Testis (tissue), 3 donors: ENCODE results near the gene LLGL2. TPM values are rescaled to one million over a fixed set of nuclear protein-coding genes. Genes with fewer than 3 reads are reported as not detected.

ENCODE experiments used
- DNase-seq: peaks from one replicate; pipeline ENCODE4 v3.0.0-alpha.2; 2019
- H3K27ac ChIP-seq, 2 donors: fragments of 200-600 bp; sonication (generic); one replicate each; pipeline ENCODE4 v1.5.1; 2019
- H3K27me3 ChIP-seq: fragments of 200-600 bp; sonication (generic); one replicate; pipeline ENCODE4 v1.5.1; 2019
- H3K36me3 ChIP-seq: fragments of 200-600 bp; sonication (generic); one replicate; pipeline ENCODE4 v1.5.1; 2017; ENCODE audit warnings: low read depth; ENCODE audit errors: missing control alignments
- H3K4me1 ChIP-seq: fragments of 200-600 bp; sonication (generic); one replicate; pipeline ENCODE4 v1.5.1; 2019
- H3K4me3 ChIP-seq, 2 donors: fragments of 200-600 bp; sonication (generic); one replicate each; pipeline ENCODE4 v1.5.1; 2017 to 2019
- H3K9me3 ChIP-seq: fragments of 200-600 bp; sonication (generic); one replicate; pipeline ENCODE4 v1.5.1; 2017
- CTCF ChIP-seq, 3 experiments: fragments of 450-650 bp in 2 of 3; fragments of 200-600 bp in 1 of 3; sonication (generic) in 1 of 3; IDR thresholded peaks; one replicate each; pipeline ENCODE4 v1.5.1; 2016 to 2019; ENCODE audit warnings: antibody characterized with exemption in 3 of 3, mild to moderate bottlenecking in 2 of 3, moderate library complexity in 1 of 3
- POLR2A ChIP-seq: fragments of 450-650 bp; IDR thresholded peaks from one replicate; pipeline ENCODE4 v1.6.1; 2017; ENCODE audit warnings: antibody characterized with exemption, mild to moderate bottlenecking, moderate library complexity
- WGBS, 2 donors: methylation state at CpG; one replicate each; pipeline ENCODE4 v1.1.5; 2018; 5-methylcytosine and 5-hydroxymethylcytosine counted together
- intact Hi-C: fragments of 100-400 bp; cut with DNase I; formaldehyde crosslinking; loops from one replicate; pipeline ENCODE4 v1.15.1; 2023; ENCODE audit warnings: low total_unique reads
- polyA plus RNA-seq: library from polyadenylated mRNA; stranded (reverse); fragments of 350-450 nt; fragmentation: Illumina TruSeq; extraction: RNeasy Lipid Tissue Mini Kit (QIAGEN cat#74804); gene quantifications from one replicate; pipeline ENCODE4 v1.2.3, GENCODE V29; 2014; ENCODE audit warnings: low read depth, low replicate concordance; ENCODE audit not compliant: insufficient read depth
- total RNA-seq, 2 donors: library from RNA; depleted of rRNA; stranded (reverse); fragments of >200 nt; gene quantifications; one replicate each; pipeline ENCODE4 v1.2.3, GENCODE V29; 2016

The LLGL2 gene
- total and polyA plus RNA-seq, 3 donors from 2014 or later, result 20.6 to 34.3 (median 22.9) TPM

- no peaks in the 10 kb centered on the region for H3K9me3 ChIP-seq
- H3K36me3 ChIP-seq, result no peaks in the 10 kb centered on the region
- H3K4me1 ChIP-seq, result peaks cover 14% of the 10 kb centered on the region
- H3K4me3 ChIP-seq, result no peak overlapping the region
- intact Hi-C loops, result loop anchor here (5.0 kb wide), 1 partner anchor 82 kb away; no protein-coding TSS in a partner anchor
- no peak for DNase-seq
- peak overlapping the region in 1 of 2 donors; percentile 25 for H3K27ac ChIP-seq
- TF ChIP-seq POLR2A, result no peak
- no peak for TF ChIP-seq CTCF (IDR thresholded peaks at IDR 0.05)
- 75 to 81% methylated on average over 15 to 19 of the region's 19 CpGs for WGBS, 2 donors
- no peaks in the 10 kb centered on the region for H3K27me3 ChIP-seq
Measured at GRCh38 chr17:75509528-75510258, 15.8 kb upstream of the LLGL2 start.

GRCh38 chr17:75511270-75511609, 14.3 kb upstream of the LLGL2 start:
- peaks cover 18% of the 10 kb centered on the region for H3K4me1 ChIP-seq
- H3K4me3 ChIP-seq, result no peak overlapping the region
- WGBS, 2 donors, result 84 to 93% methylated on average over 4 of the region's 4 CpGs
- no peaks in the 10 kb centered on the region for H3K36me3 ChIP-seq
- H3K27ac ChIP-seq, result no peak overlapping the region
- DNase-seq, result no peak
- intact Hi-C loops, result loop anchor here (5.0 kb wide), 1 partner anchor 84 kb away; no protein-coding TSS in a partner anchor
- no peaks in the 10 kb centered on the region for H3K27me3 ChIP-seq
- no peak for TF ChIP-seq POLR2A
- TF ChIP-seq CTCF (IDR thresholded peaks at IDR 0.05), result no peak
- H3K9me3 ChIP-seq, result no peaks in the 10 kb centered on the region

- DNase-seq, result no peak
- intact Hi-C loops, result loop anchor here (5.0 kb wide), 1 partner anchor 85 kb away; no protein-coding TSS in a partner anchor
- Histone ChIP-seq H3K4me3 (no peak overlapping the region), H3K27me3 (no peaks in the 10 kb centered on the region), H3K36me3 (no peaks in the 10 kb centered on the region), H3K27ac (peak overlapping the region in 1 of 2 donors; percentile 30), H3K9me3 (no peaks in the 10 kb centered on the region), H3K4me1 (peaks cover 20% of the 10 kb centered on the region)
- TF ChIP-seq CTCF (IDR thresholded peaks at IDR 0.05) (no peak), POLR2A (no peak)
- WGBS, 2 donors, result 70 to 73% methylated on average over 4 to 13 of the region's 13 CpGs
Measured at GRCh38 chr17:75511610-75512575, 13.6 kb upstream of the LLGL2 start.

GRCh38 chr17:75512926-75513640, 12.4 kb upstream of the LLGL2 start:
- Histone ChIP-seq H3K36me3 (no peaks in the 10 kb centered on the region), H3K4me3 (no peak overlapping the region), H3K27ac (peak overlapping the region in 1 of 2 donors; percentile 89), H3K27me3 (no peaks in the 10 kb centered on the region), H3K9me3 (no peaks in the 10 kb centered on the region), H3K4me1 (peaks cover 27% of the 10 kb centered on the region)
- TF ChIP-seq POLR2A (no peak), CTCF (IDR thresholded peaks at IDR 0.05) (no peak)
- intact Hi-C loops, result loop anchor here (5.0 kb wide), 1 partner anchor 86 kb away; no protein-coding TSS in a partner anchor
- no peak for DNase-seq
- WGBS, 2 donors, result 62 to 65% methylated on average over 10 of the region's 10 CpGs
